GM19043 (cell line): ENCODE results near the gene STXBP3.

Experiments used
- ATAC-seq: cut with Tn5 transposase; IDR thresholded peaks from one replicate; pipeline ENCODE4 v1.9.1; 2021; ENCODE audit warnings: low read depth; ENCODE audit not compliant: unreplicated experiment

STXBP3 gene

DNA sequence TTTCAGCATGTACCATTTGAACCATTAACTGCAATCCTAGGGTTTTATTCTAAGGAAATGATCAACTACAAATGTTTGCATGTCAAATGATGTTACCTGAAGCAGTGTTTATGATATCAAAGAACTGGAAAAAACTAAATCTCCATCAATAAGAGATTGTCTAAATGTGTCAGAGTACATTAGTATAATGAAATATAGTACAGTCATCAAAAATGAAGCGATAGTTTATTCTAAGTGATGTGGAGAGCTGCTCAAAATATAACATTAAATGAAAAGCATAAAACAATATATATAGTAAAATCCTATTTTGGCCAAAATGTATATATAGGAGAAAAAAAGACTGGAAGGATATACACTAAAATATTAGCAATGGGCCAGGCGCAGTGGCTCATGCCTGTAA lies 86.5 kb downstream of the STXBP3 start:
- ATAC-seq: no peak

DNA sequence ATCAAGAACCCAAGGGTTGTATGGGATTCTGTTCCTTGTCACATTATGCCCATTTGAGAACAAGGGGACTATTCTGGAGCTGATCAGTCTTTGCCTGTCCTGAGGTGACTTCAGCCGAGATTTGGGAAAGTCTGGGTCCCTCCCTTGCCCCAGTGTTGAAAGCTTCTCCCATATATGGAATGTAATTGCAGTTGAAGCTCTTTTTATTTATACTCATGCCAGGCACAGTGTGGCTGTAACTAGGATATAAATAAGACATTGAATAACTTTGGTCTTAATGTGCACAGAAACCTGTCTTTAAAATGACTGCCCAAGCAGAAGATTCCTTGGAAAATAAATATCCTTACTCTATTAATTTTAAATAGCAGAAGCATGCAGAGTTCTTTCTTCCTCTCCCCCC lies 95.2 kb downstream of the STXBP3 start:
- ATAC-seq: no peak

DNA sequence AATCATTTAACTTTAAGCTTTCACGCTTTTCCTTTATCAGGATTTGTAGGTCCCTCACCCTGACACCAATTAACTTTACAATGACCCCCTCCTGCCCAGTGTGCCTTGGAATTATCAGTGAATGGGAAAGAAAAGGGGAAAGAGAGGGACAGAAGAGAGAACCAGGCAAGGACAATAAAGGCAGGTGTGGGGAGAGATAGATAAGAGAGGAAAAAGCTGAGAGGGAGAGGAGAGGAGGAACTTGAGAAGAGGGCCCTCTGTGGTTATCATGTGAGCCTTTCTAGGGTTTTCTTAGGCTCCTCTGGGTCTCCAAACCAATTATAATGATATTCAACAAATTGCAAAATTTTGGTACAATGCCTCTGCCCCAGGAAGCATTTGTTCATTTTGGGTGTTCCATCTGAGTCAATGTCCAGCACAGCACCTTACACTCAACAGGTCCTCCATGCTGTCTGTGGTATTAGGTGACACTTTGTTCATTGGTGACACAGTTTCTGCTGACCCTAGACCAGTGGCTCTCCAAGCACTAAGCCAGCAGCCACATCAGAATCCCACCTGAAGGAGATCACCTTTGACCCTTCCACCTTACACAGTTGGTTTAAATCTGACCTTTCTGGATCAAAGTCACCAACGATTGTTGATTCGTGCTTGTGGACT lies 96.2 kb downstream of the STXBP3 start:
- ATAC-seq: no peak

DNA sequence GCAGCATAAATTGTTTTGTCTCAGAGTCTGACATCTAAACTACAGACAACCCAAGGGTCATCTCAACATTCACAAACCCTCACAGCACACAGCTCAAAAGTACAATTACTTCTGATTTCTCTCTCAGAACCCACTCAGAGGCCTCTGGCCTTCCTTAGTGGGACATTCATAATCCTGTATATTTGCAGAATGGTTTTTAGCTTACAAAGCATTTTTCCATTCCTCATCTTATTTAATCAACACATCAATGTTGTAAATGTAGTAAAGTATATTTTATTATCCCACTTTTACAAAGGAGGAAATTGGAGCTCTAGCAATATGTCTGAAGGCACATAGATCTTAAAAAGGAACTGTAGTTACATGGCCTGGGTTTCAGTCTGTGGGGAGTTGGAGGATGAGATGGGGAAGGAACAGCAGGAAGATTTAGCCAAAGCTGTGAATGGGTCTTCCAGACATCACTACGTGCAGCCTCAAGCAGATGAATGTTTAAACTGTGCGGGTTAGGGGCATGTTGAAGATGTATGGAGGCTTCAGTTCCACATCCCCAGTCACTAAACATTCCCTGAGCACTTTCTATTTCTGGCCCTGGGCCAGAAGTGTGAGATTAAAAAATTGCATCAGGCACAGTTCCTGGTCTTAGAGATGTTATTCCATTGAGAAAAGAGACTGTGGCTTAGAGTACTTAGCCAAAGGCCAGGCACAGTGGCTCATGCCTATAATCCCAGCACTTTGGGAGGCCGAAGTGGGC lies 97.1 kb downstream of the STXBP3 start:
- ATAC-seq: no peak

DNA sequence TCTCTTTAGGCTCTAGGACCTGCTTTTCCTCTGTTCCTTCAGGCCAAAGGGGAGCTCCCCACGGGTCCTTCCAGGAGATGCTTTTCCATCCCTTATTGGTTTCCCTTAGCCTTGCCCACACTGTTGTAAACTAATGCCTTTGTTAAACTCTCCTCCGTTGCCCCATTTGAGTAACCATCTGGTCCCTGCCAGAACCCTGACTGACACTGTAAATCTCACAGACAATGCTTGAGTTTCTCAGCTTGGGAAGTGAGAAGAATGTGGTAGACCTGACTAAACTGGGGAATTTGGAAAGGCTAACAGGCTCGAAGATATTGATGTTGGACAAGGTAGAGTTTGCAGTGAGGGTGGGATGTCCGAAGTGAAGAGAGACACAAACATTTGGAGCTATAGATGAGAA lies 99.0 kb downstream of the STXBP3 start:
- no peak for ATAC-seq

DNA sequence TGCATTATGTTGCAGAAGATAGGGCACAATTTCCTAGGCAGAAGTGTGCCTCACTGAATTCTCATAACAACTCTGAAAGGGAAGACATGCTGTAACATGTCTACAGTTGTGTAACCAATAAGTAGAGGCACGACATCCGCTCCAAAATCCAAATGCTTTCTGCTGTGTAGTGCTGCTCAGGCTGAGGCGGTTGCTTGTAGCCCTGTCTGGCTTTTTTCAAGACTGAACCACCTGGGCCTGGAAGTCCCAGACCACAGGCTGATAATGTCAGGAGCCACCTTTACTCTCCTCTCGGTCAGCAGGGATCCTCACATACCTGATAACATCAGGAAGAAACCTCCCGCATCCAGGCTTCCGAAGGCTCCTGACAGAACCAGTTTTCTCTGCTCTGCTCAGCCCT lies 99.5 kb downstream of the STXBP3 start:
- ATAC-seq: no peak

DNA sequence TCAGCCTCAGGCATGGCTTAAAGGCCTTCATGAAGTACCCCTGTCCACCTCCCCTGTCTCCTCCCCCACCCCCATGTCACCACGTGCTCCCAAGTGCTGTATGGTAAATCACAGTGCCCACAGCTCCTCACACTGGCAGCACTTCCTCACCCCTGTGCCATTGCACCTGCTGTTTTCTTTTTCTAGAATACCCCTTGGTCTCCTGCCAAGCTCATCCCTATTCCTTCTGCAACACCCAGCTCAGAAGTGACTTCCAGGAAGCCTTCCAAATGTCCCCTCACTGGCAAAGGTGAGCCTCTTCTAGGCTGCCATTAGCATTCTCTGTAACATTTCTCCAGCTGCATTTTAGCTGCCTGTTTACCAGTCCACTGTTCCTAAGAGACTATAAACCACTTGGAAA lies 101.0 kb downstream of the STXBP3 start:
- ATAC-seq: no peak

DNA sequence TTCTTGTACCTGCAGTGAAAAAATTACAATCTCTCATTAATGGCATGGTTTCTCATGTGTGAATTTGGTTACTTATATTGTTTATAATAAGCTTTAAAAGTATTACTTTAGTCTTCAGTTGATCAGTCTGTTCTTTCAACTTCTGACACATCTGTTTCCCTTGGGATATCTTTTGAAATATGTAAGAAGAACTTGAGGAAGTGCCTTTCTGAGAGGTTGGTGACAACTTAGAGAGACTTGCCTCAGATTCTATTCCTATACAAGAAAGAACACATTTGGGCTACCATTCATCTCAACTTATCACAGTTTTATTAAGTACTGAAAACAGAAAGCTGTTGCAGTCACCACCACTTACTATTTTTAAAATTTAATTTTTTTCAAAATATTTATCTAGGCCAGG lies 102.3 kb downstream of the STXBP3 start:
- ATAC-seq: no peak

DNA sequence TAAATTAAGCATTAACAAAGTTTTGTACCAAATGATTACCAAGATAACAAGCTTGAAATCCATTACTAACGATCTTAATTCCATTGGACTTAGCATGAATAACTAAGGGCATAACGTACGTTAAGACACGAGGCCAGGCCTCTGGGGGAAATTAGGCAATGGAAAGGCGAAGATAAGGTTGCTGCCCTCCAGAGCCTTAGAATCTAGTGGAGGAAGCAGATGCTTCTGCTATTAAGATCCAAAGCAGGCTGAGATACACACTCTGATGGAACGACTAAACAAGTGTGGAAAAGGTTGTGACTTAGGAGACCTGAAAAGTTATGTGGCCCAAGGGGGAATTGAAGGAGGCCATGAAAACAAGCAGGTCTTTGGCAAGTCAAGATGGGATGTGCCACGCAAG lies 104.5 kb downstream of the STXBP3 start:
- no peak for ATAC-seq

DNA sequence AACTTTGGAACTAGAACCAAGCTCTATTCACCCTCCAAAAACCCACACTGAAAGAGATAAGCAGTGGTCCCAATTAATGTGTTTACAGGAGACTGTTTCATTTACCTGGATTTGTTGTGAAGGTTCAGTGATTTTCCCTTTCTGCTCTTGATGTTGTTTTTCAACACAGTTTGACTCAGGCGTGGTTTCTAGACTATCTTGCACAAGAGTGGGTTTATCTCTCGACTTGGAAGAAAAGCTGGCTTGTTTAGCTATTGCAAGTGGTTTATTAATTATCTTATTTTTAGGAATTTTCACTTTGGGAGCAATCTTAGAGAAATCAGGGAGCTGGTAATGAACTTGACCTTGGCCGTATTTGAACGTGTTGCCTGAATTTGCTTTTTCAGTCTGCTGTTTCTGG lies 105.1 kb downstream of the STXBP3 start:
- no peak for ATAC-seq

DNA sequence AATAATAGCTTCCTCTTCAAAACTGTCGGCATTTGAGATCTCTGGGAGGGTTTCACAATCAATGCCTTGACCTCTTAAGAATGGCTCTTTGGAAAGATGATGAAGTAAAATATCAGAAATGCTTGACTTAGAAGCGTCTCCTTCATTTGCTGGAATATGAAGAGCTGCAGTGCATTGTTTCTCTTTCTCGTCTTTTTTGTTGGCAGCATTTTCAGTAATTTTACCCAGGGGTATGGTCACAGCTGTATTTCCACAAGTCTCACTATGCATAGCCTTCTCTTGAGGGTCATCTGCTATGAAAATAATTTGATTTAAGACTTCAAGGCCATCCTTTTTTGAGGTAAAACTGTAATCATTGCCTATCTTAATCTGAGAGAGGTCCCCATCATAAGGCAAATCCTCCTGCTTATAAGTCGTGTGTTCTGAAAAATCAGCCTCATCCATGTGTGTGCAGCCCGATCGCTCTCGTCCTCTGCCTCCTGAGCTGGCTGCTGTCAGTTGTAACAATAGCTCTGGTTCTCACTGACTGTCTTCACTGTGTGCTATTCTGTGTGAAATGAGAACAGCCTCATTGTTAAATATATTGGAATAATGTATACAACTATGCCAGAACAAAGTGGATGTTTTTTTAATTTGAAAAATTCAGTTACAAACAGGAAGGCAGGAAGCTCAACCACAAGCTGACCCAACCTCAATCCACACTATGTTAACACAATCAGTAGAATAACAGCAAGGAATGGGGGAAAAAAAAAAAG lies 105.9 kb downstream of the STXBP3 start:
- no peak for ATAC-seq

DNA sequence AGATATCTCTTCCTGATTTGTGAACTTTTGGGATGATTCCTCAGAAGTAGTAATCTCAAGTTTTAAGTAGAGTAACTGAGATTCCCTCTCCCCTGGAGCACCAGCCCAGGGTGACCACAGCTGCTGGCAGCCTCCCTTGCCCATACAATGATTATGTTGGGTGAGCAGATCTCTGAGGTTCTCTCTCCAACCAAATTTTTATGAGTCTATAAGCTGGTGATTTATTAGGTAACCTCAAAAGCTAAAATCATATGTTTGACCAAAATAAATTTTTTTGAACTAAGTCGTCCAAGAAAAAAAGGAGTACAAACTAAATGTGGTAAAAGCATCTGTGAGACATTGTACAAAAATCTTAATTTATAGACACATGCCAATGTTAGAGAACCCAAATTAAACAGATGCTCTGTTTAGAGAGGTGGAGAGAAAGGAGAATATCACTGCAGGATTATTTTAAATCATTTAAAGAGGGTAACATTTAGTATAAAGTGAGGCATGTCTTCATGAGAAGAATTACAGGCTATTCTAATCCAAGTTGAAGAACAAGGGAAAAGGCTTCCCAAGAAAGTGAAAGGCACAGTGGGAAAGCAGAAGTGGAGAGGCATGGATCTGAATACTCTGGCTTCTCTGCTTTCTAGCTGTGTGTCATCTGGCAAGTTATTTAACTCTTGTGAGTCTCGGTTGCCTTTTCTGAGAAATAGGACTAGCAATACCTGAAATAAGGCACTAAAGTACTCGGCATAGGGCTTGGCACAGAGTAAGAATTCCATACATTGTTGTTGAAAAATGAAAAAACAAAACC lies 107.9 kb downstream of the STXBP3 start:
- no peak for ATAC-seq

DNA sequence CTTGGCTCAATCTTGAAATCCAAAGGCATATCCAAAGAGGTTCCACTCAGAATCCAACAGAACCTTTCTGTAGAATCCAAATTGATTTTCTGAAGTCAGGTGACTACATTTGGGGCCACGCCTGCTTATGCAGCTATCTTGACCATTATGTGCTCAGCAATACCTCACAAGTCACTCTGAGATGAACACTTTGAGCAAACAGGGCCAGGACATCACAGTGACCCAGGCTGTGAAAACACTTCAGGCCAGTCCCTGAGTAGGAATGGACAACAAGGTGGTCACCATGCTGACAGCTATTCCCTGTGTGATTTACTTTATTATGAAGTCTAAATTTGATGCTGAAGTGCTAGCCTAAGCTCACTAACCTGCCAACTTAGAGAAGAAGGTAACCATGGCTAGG lies 110.5 kb downstream of the STXBP3 start, which contains the start of gene AKNAD1:
Gene AKNAD1 (minus strand): TSS at position 101 of the 400 bp plus-strand sequence. CDS start 4,430 bp downstream, outside the sequence.
- no peak for ATAC-seq

DNA sequence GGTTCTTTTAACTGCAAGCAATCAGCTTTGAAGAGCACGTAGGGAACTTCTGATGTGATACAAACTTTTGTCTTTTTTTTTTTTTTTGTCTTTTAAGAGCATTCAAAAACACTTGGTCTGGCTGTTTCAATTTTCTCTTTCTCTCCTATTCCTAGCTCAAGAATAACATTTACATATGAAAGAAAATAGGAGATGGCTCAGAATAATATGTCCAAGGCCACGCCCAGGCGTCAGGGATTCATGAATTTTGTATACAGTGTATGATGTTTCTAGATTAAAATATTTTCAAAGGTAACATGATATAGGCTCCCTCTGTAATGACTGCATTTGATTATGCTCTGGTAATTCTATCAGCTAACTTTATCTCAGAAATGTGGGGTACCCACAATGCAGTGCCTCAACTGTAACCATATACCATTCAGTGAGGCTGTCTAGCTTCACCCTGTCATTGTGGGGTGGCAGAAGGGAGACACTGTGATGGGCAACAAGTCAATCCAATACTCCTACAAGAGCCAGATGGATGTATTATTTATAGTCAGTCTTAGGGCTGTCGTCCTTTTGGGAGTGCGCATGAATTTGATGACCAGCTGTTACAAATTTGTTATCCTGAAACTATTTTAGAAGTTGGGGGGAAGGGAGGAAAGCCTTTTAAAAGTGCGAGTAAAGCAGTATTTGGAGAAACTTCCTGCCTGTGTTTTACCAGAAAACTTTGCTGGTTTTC lies 111.9 kb downstream of the STXBP3 start:
- ATAC-seq: no peak
